SHP77 (cell line): ENCODE measurements around the gene PMM2.
"Not testable (repeated sequence)": the region's sequence is repeated elsewhere in the genome, so short reads cannot be mapped to it uniquely, and the experiment has no call there.

Experiments used
- DNase-seq, 2 experiments: peaks; one replicate each; lab custom pipeline; 2025; lab: John Stamatoyannopoulos, UW

The PMM2 gene

GRCh38 chr16:8818504-8819270 lies 21.0 kb downstream of the PMM2 start:
- no peak for DNase-seq

- DNase-seq: no peak
Measured at GRCh38 chr16:8819411-8820034, 21.9 kb downstream of the PMM2 start.

- DNase-seq: no peak
Measured at GRCh38 chr16:8822403-8822802, 24.8 kb downstream of the PMM2 start.

GRCh38 chr16:8826278-8826879 lies 28.7 kb downstream of the PMM2 start:
- no peak for DNase-seq

- no peak for DNase-seq
Measured at GRCh38 chr16:8828541-8829165, 31.0 kb downstream of the PMM2 start.

- no peak for DNase-seq
Measured at GRCh38 chr16:8831450-8831849, 33.8 kb downstream of the PMM2 start.

GRCh38 chr16:8831871-8832716 lies 34.5 kb downstream of the PMM2 start:
- no peak for DNase-seq

GRCh38 chr16:8832717-8833105 lies 35.1 kb downstream of the PMM2 start:
- DNase-seq: no peak

GRCh38 chr16:8836797-8837196 lies 39.2 kb downstream of the PMM2 start:
- DNase-seq: not testable (repeated sequence)

- not testable (repeated sequence) for DNase-seq
Measured at GRCh38 chr16:8837594-8837993, 40.0 kb downstream of the PMM2 start.

GRCh38 chr16:8842016-8842415 lies 44.4 kb downstream of the PMM2 start:
- DNase-seq: not testable (repeated sequence)

GRCh38 chr16:8843296-8843695 lies 45.7 kb downstream of the PMM2 start:
- not testable (repeated sequence) for DNase-seq

GRCh38 chr16:8845699-8846298 lies 48.2 kb downstream of the PMM2 start:
- DNase-seq: no peak

- DNase-seq: no peak
Measured at GRCh38 chr16:8846401-8846932, 48.8 kb downstream of the PMM2 start.

GRCh38 chr16:8847145-8847544 lies 49.5 kb downstream of the PMM2 start:
- DNase-seq: no peak

GRCh38 chr16:8847623-8848022 lies 50.0 kb downstream of the PMM2 start:
- no peak for DNase-seq

GRCh38 chr16:8848231-8848938 lies 50.7 kb downstream of the PMM2 start:
- no peak for DNase-seq

- DNase-seq: no peak
Measured at GRCh38 chr16:8848939-8849391, 51.3 kb downstream of the PMM2 start.

GRCh38 chr16:8849411-8850011 lies 51.9 kb downstream of the PMM2 start:
- DNase-seq: no peak

GRCh38 chr16:8850279-8850885 lies 52.7 kb downstream of the PMM2 start:
- no peak for DNase-seq
